ENCODE results near the gene LGR5. TPM values are rescaled to one million over a fixed set of nuclear protein-coding genes. Genes with fewer than 3 reads are reported as not detected.

Gene LGR5
- total and polyA plus RNA-seq, 9 of the 15 experiments (the other 6 are each of a cell fraction or from before 2014, with no cell fraction given): not detected

GRCh38 chr12:71475280-71475679, 35.7 kb downstream of the LGR5 start:
- no peak overlapping the region for H3K4me2 ChIP-seq (ENCODE audit: insufficient read depth, low read length)
- TF ChIP-seq ELK3 (CRISPR knock-in tag; IDR thresholded peaks at IDR 0.05): no peak
- TF ChIP-seq, protein P1, sequence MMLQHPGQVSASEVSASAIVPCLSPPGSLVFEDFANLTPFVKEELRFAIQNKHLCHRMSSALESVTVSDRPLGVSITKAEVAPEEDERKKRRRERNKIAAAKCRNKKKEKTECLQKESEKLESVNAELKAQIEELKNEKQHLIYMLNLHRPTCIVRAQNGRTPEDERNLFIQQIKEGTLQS (IDR thresholded peaks at IDR 0.05): peak; percentile 38; the same call in 1 of the 2 replicates
- TF ChIP-seq, protein P1 (CRISPR knock-in tag; conservative IDR thresholded peaks at IDR 0.05): no peak
- in situ Hi-C loops (cut with MboI) (no loop called here), intact Hi-C loops (cut with micrococcal nuclease) (no loop called here)
- ChIA-PET POLR2A (interaction anchor here (1.2 kb wide), 2 partner anchors 9 to 20 kb away, joined by 4 read pairs; no protein-coding TSS in a partner anchor), CTCF (ENCODE audit: low intra/inter-chr PET ratio) (no interaction called here)
- no peak overlapping the region for H2AFZ ChIP-seq (ENCODE audit: low read depth, low read length)
- H3K9me1 ChIP-seq (ENCODE audit: control insufficient read depth, insufficient read depth, low read length): no peaks in the 10 kb centered on the region
- BruUV-seq (replicated peaks): no TSS peak
- no peaks in the 10 kb centered on the region for H3K4me1 ChIP-seq (replicated peaks in 1 of 2; ENCODE audit: control insufficient read depth in 2 of 2, insufficient read depth in 2 of 2, low read length in 2 of 2)
- no peak overlapping the region for H3K9ac ChIP-seq (ENCODE audit: insufficient read depth in 1 of 2, low read depth in 2 of 2, low read length in 2 of 2)
- 0% methylated on average over 5 of the region's 5 CpGs for WGBS (ENCODE audit: insufficient coverage, low coverage, missing lambda C conversion rate)
- H3K4me3 ChIP-seq: no peak overlapping the region
- no peaks in the 10 kb centered on the region for H3K9me3 ChIP-seq (replicated peaks; ENCODE audit: control insufficient read depth, insufficient read depth, low read depth, low read length)
- ATAC-seq (no peak), FAIRE-seq (no peak), DNase-seq (ENCODE audit: extremely low read depth in 1 of 4, low spot score in 3 of 4) (no peak)
- H4K20me1 ChIP-seq (replicated peaks; ENCODE audit: control insufficient read depth, insufficient read depth, low read length): no peaks in the 10 kb centered on the region
- peaks cover 0 to 4% of the 10 kb centered on the region in 2 experiments; a peak in 1 of 5 replicates for H3K27me3 ChIP-seq (ENCODE audit: control insufficient read depth in 2 of 2, insufficient read depth in 2 of 2, low read length in 2 of 2)
- H3K27ac ChIP-seq (ENCODE audit: extremely low read depth, low read depth, low read length): no peak overlapping the region
- no peaks in the 10 kb centered on the region for H3K79me2 ChIP-seq (ENCODE audit: control insufficient read depth, insufficient read depth, low read length)
- H3K36me3 ChIP-seq (ENCODE audit: control insufficient read depth, insufficient read depth, low read length): no peaks in the 10 kb centered on the region

- Histone ChIP-seq H4K20me1 (replicated peaks; ENCODE audit: control insufficient read depth, insufficient read depth, low read length) (no peaks in the 10 kb centered on the region), H3K9me3 (replicated peaks; ENCODE audit: control insufficient read depth, insufficient read depth, low read depth, low read length) (no peaks in the 10 kb centered on the region), H3K9me1 (ENCODE audit: control insufficient read depth, insufficient read depth, low read length) (no peaks in the 10 kb centered on the region), H3K4me3 (no peak overlapping the region), H3K36me3 (ENCODE audit: control insufficient read depth, insufficient read depth, low read length) (no peaks in the 10 kb centered on the region), H3K9ac (ENCODE audit: insufficient read depth in 1 of 2, low read depth in 2 of 2, low read length in 2 of 2) (no peak overlapping the region), H3K79me2 (ENCODE audit: control insufficient read depth, insufficient read depth, low read length) (no peaks in the 10 kb centered on the region), H3K4me2 (ENCODE audit: insufficient read depth, low read length) (no peak overlapping the region), H2AFZ (ENCODE audit: low read depth, low read length) (no peak overlapping the region), H3K4me1 (replicated peaks in 1 of 2; ENCODE audit: control insufficient read depth in 2 of 2, insufficient read depth in 2 of 2, low read length in 2 of 2) (no peaks in the 10 kb centered on the region), H3K27me3 (ENCODE audit: control insufficient read depth in 2 of 2, insufficient read depth in 2 of 2, low read length in 2 of 2) (peaks cover 0 to 4% of the 10 kb centered on the region in 2 experiments; a peak in 1 of 5 replicates), H3K27ac (ENCODE audit: extremely low read depth, low read depth, low read length) (no peak overlapping the region)
- no peak for ATAC-seq
- in situ Hi-C loops (cut with MboI) (no loop called here), intact Hi-C loops (cut with micrococcal nuclease) (no loop called here)
- ChIA-PET POLR2A (interaction anchor here (1.2 kb wide), 1 partner anchor 19 kb away, joined by 4 read pairs; no protein-coding TSS in a partner anchor), CTCF (ENCODE audit: low intra/inter-chr PET ratio) (no interaction called here)
- DNase-seq (ENCODE audit: extremely low read depth in 1 of 4, low spot score in 3 of 4): no peak
- BruUV-seq (replicated peaks): no TSS peak
- FAIRE-seq: no peak
- WGBS (ENCODE audit: insufficient coverage, low coverage, missing lambda C conversion rate): 0% methylated on average over 3 of the region's 3 CpGs
- no peak for TF ChIP-seq NFIX (CRISPR knock-in tag; IDR thresholded peaks at IDR 0.05; ENCODE audit: low read depth)
- TF ChIP-seq HNRNPK (IDR thresholded peaks at IDR 0.05; ENCODE audit: low read depth, low read length, poor library complexity, severe bottlenecking): no peak
- no peak for TF ChIP-seq JUND (IDR thresholded peaks at IDR 0.05; ENCODE audit: borderline replicate concordance, low read depth, low read length)
- no peak for TF ChIP-seq JUND (tag; IDR thresholded peaks at IDR 0.05; ENCODE audit: borderline replicate concordance, low read depth, low read length)
- no peak for TF ChIP-seq POLR3A (IDR thresholded peaks at IDR 0.05; ENCODE audit: borderline replicate concordance, extremely low read depth, insufficient read depth, insufficient read length)
- no peak for TF ChIP-seq SIN3B (IDR thresholded peaks at IDR 0.05; ENCODE audit: low read depth)
- TF ChIP-seq MAX (CRISPR knock-in tag; IDR thresholded peaks at IDR 0.05): no peak
- no peak for TF ChIP-seq ZNF121 (CRISPR knock-in tag; conservative IDR thresholded peaks at IDR 0.05)
- no peak for TF ChIP-seq ZNF146 (CRISPR knock-in tag; IDR thresholded peaks at IDR 0.05; ENCODE audit: unreplicated experiment)
- no peak for TF ChIP-seq RB1 (IDR thresholded peaks at IDR 0.05; ENCODE audit: low read depth)
These were observed 36.9 kb downstream of the LGR5 start for GRCh38 chr12:71476513-71476912.

All from K562 (cell line).